Peyer's patch (tissue), 4 donors: ENCODE measurements around the gene PDGFC.

Experiments used
- POLR2A ChIP-seq, 2 donors: fragments of 450-650 bp; IDR thresholded peaks; one replicate each; pipeline ENCODE4 v1.5.1; 2017; ENCODE audit warnings: antibody characterized with exemption in 2 of 2, mild to moderate bottlenecking in 2 of 2, moderate library complexity in 2 of 2
- TF ChIP-seq, protein P1 (sequence below), 6 experiments: fragments of 450-650 bp in 4 of 6; fragments of 200-600 bp in 2 of 6; sonication (generic) in 1 of 6; IDR thresholded peaks; one replicate each; pipeline ENCODE4 v1.5.1; 2017 to 2019; ENCODE audit warnings: antibody characterized with exemption in 6 of 6, mild to moderate bottlenecking in 3 of 6, moderate library complexity in 1 of 6

- TF ChIP-seq POLR2A (IDR thresholded peaks at IDR 0.05), result no peak
- TF ChIP-seq, protein P1, sequence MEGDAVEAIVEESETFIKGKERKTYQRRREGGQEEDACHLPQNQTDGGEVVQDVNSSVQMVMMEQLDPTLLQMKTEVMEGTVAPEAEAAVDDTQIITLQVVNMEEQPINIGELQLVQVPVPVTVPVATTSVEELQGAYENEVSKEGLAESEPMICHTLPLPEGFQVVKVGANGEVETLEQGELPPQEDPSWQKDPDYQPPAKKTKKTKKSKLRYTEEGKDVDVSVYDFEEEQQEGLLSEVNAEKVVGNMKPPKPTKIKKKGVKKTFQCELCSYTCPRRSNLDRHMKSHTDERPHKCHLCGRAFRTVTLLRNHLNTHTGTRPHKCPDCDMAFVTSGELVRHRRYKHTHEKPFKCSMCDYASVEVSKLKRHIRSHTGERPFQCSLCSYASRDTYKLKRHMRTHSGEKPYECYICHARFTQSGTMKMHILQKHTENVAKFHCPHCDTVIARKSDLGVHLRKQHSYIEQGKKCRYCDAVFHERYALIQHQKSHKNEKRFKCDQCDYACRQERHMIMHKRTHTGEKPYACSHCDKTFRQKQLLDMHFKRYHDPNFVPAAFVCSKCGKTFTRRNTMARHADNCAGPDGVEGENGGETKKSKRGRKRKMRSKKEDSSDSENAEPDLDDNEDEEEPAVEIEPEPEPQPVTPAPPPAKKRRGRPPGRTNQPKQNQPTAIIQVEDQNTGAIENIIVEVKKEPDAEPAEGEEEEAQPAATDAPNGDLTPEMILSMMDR (IDR thresholded peaks at IDR 0.05), result no peak
Observed at GRCh38 chr4:156923525-156923924, 48.1 kb downstream of the PDGFC start.
